Stimulated activated CD8-positive, alpha-beta memory T cell treated with anti-CD3 and anti-CD28 coated beads, Interleukin-7, amount 100 ng/mL, for 48 hours (primary cell): ENCODE results near the gene MRPL11.

Experiments used
- DNase-seq, 2 donors: peaks; one replicate each; pipeline ENCODE4 v3.0.0-alpha.2; 2020; ENCODE audit warnings: low read depth in 1 of 2; ENCODE audit errors: extremely low read depth in 1 of 2

The MRPL11 gene

GRCh38 chr11:66408488-66409214 lies 30.0 kb downstream of the MRPL11 start:
- peak; percentile 77 to 81 for DNase-seq

GRCh38 chr11:66407651-66408050 lies 31.0 kb downstream of the MRPL11 start:
- DNase-seq, result no peak

GRCh38 chr11:66393954-66394353 lies 44.7 kb downstream of the MRPL11 start:
- no peak for DNase-seq

GRCh38 chr11:66391322-66391721 lies 47.3 kb downstream of the MRPL11 start:
- no peak for DNase-seq

GRCh38 chr11:66388780-66389386 lies 49.8 kb downstream of the MRPL11 start:
- DNase-seq, result peak; percentile 25 to 64

- peak; percentile 45 to 73 for DNase-seq
Measured at GRCh38 chr11:66386171-66387069, 52.2 kb downstream of the MRPL11 start.
